ENCODE results near the gene AP2B1. TPM values are rescaled to one million over a fixed set of nuclear protein-coding genes. Genes with fewer than 3 reads are reported as not detected.
A peak's percentile ranks its signal among the peaks of the same experiment; 100 is the strongest.

Gene AP2B1
- total and polyA plus RNA-seq, 9 of the 15 experiments (the other 6 are each of a cell fraction or from before 2014, with no cell fraction given), result 60.1 to 287 (median 105) TPM

GRCh38 chr17:35766489-35766877 is 179.4 kb downstream of the AP2B1 start (continued):
- no peak for TF ChIP-seq HMGXB4 (CRISPR knock-in tag; IDR thresholded peaks at IDR 0.05)

- no peak overlapping the region; a peak in 1 of 4 replicates for H3K9ac ChIP-seq (ENCODE audit: insufficient read depth in 1 of 2, low read depth in 2 of 2, low read length in 2 of 2)
- H3K4me3 ChIP-seq, result no peak overlapping the region
- peaks cover 0 to 22% of the 10 kb centered on the region in 2 experiments; a peak in 3 of 5 replicates for H3K4me1 ChIP-seq (replicated peaks in 1 of 2; ENCODE audit: control insufficient read depth in 2 of 2, insufficient read depth in 2 of 2, low read length in 2 of 2)
- in situ Hi-C loops (cut with MboI) (loop anchor here (5.0 kb wide), 1 partner anchor 40 kb away; the partner anchor contains the start of gene TAF15), intact Hi-C loops (cut with micrococcal nuclease) (loop anchor here (10.0 kb wide), 1 partner anchor 178 kb away; the partner anchor contains the start of gene LYZL6)
- H3K9me1 ChIP-seq (ENCODE audit: control insufficient read depth, insufficient read depth, low read length), result peaks cover 3% of the 10 kb centered on the region
- DNase-seq (ENCODE audit: extremely low read depth in 1 of 4, low spot score in 3 of 4) (peak in 2 of 4 experiments; percentile 33 to 35), FAIRE-seq (no peak), ATAC-seq (no peak)
- 2% methylated on average over 7 of the region's 7 CpGs for WGBS (ENCODE audit: insufficient coverage, low coverage, missing lambda C conversion rate)
- BruUV-seq (replicated peaks), result no TSS peak
- H3K27me3 ChIP-seq (ENCODE audit: control insufficient read depth in 2 of 2, insufficient read depth in 2 of 2, low read length in 2 of 2), result peaks cover 30 to 70% of the 10 kb centered on the region in 2 experiments; a peak in 4 of 5 replicates
- no peaks in the 10 kb centered on the region for H4K20me1 ChIP-seq (replicated peaks; ENCODE audit: control insufficient read depth, insufficient read depth, low read length)
- H3K36me3 ChIP-seq (ENCODE audit: control insufficient read depth, insufficient read depth, low read length), result no peaks in the 10 kb centered on the region
- CTCF ChIA-PET (ENCODE audit: low intra/inter-chr PET ratio), result interaction anchor here (0.6 to 2.3 kb wide), 3 partner anchors 36 to 41 kb away, joined by 3 to 20 read pairs (median 4); no protein-coding TSS in a partner anchor
- POLR2A ChIA-PET, result interaction anchor here (0.6 to 1.4 kb wide), 4 partner anchors 10 to 42 kb away, joined by 3 to 6 read pairs (median 4); partner anchors contain the start of gene TAF15
- no peak overlapping the region for H2AFZ ChIP-seq (ENCODE audit: low read depth, low read length)
- no peak overlapping the region for H3K4me2 ChIP-seq (ENCODE audit: insufficient read depth, low read length)
- H3K79me2 ChIP-seq (ENCODE audit: control insufficient read depth, insufficient read depth, low read length), result no peaks in the 10 kb centered on the region
- no peak overlapping the region for H3K27ac ChIP-seq (ENCODE audit: extremely low read depth, low read depth, low read length)
- no peaks in the 10 kb centered on the region for H3K9me3 ChIP-seq (replicated peaks; ENCODE audit: control insufficient read depth, insufficient read depth, low read depth, low read length)
- TF ChIP-seq SMC3 (conservative IDR thresholded peaks at IDR 0.05; ENCODE audit: insufficient read depth, low read depth, low read length) (0 out of 2 replicates have a peak, but pooled peaks have one; percentile 23), MIER1 (IDR thresholded peaks at IDR 0.05; ENCODE audit: low read depth) (no peak), MTA1 (IDR thresholded peaks at IDR 0.05; ENCODE audit: borderline replicate concordance) (no peak), CTCF (IDR thresholded peaks at IDR 0.05 in 2 of 3, conservative IDR thresholded peaks at IDR 0.05 in 1 of 3; ENCODE audit: insufficient read depth in 2 of 3, low read depth in 1 of 3, low read length in 3 of 3) (peak; percentile 55 to 63 (median 58)), NR2C2 (CRISPR knock-in tag; IDR thresholded peaks at IDR 0.05) (no peak), NR2C2 (tag; IDR thresholded peaks at IDR 0.05) (no peak), E2F8 (IDR thresholded peaks at IDR 0.05; ENCODE audit: low read depth, partially characterized antibody) (no peak), ETS2 (tag; IDR thresholded peaks at IDR 0.05; ENCODE audit: borderline replicate concordance, poor library complexity, severe bottlenecking) (no peak)
Measured at GRCh38 chr17:35766903-35767510, 179.9 kb downstream of the AP2B1 start.

Data from K562 (cell line).